SK-N-SH treated with all-trans-retinoic acid at 6 μM for 48 hours (cell line): ENCODE results near the gene NOC4L.

Source experiments
- ATAC-seq: fragments of 200-7000 bp; cut with Tn5 transposase; 3 replicates; pipeline ENCODE4 v1.9.1; 2020; ENCODE audit warnings: mild to moderate bottlenecking, moderate library complexity
- BACH2 ChIP-seq: fragments of 250-450 bp; sonication (Bioruptor Pico); IDR thresholded peaks from 2 replicates; pipeline ENCODE4 v1.9.0; 2021; ENCODE audit warnings: mild to moderate bottlenecking, borderline replicate concordance
- CSDC2 ChIP-seq: fragments of 250-450 bp; sonication (Bioruptor Pico); IDR thresholded peaks from 2 replicates; pipeline ENCODE4 v1.5.0; 2020; ENCODE audit warnings: mild to moderate bottlenecking, moderate library complexity
- ESRRG ChIP-seq: fragments of 250-450 bp; sonication (Bioruptor Pico); IDR thresholded peaks from 2 replicates; pipeline ENCODE4 v1.6.1; 2021; ENCODE audit warnings: mild to moderate bottlenecking
- GLIS3 ChIP-seq: fragments of 250-450 bp; sonication (Bioruptor Pico); IDR thresholded peaks from 2 replicates; pipeline ENCODE4 v1.5.0; 2020; ENCODE audit warnings: mild to moderate bottlenecking, moderate library complexity
- ISL1 ChIP-seq: fragments of 250-450 bp; sonication (Bioruptor Pico); IDR thresholded peaks from 2 replicates; pipeline ENCODE4 v2.1.2; 2022; ENCODE audit warnings: mild to moderate bottlenecking, moderate library complexity
- OSR1 ChIP-seq: fragments of 250-450 bp; sonication (Bioruptor Pico); IDR thresholded peaks from 2 replicates; pipeline ENCODE4 v1.8.0; 2022; ENCODE audit warnings: moderate library complexity, mild to moderate bottlenecking, inconsistent platforms
- PPARA ChIP-seq: fragments of 250-450 bp; sonication (Bioruptor Pico); IDR thresholded peaks from 2 replicates; pipeline ENCODE4 v1.5.0; 2020; ENCODE audit warnings: mild to moderate bottlenecking, borderline replicate concordance
- RARB ChIP-seq: fragments of 250-450 bp; sonication (Bioruptor Pico); IDR thresholded peaks from 2 replicates; pipeline ENCODE4 v1.8.0; 2021; ENCODE audit warnings: mild to moderate bottlenecking, moderate library complexity
- SNAI2 ChIP-seq: fragments of 250-450 bp; sonication (Bioruptor Pico); IDR thresholded peaks from 2 replicates; pipeline ENCODE4 v1.5.0; 2020; ENCODE audit warnings: mild to moderate bottlenecking, moderate library complexity
- TCF4 ChIP-seq: fragments of 250-450 bp; sonication (Bioruptor Pico); IDR thresholded peaks from 2 replicates; pipeline ENCODE4 v1.8.0; 2021; ENCODE audit warnings: mild to moderate bottlenecking, moderate library complexity, borderline replicate concordance
- ZC3H10 ChIP-seq: fragments of 250-450 bp; sonication (Bioruptor Pico); IDR thresholded peaks from 2 replicates; pipeline ENCODE4 v1.5.1; 2021; ENCODE audit warnings: mild to moderate bottlenecking, moderate library complexity
- ZFP30 ChIP-seq: fragments of 450-650 bp; formaldehyde crosslinking; IDR thresholded peaks from 2 replicates; pipeline ENCODE4 v1.5.0; 2022; ENCODE audit warnings: mild to moderate bottlenecking, moderate library complexity
- ZNF565 ChIP-seq: fragments of 450-650 bp; formaldehyde crosslinking; conservative IDR thresholded peaks from 2 replicates; pipeline ENCODE4 v1.5.0; 2020; ENCODE audit warnings: low read depth, mild to moderate bottlenecking, moderate library complexity
- ZNF70 ChIP-seq: fragments of 450-650 bp; formaldehyde crosslinking; IDR thresholded peaks from 2 replicates; pipeline ENCODE4 v1.5.0; 2020; ENCODE audit warnings: mild to moderate bottlenecking, moderate library complexity
- ZNF8 ChIP-seq: fragments of 450-650 bp; formaldehyde crosslinking; IDR thresholded peaks from 2 replicates; pipeline ENCODE4 v1.5.0; 2020; ENCODE audit warnings: mild to moderate bottlenecking, moderate library complexity
- TF ChIP-seq, protein P1 (sequence below): fragments of 250-450 bp; sonication (Bioruptor Pico); IDR thresholded peaks from 2 replicates; pipeline ENCODE4 v1.5.0; 2020; ENCODE audit warnings: mild to moderate bottlenecking, moderate library complexity
- TF ChIP-seq, protein P2 (sequence below): fragments of 250-450 bp; sonication (Bioruptor Pico); IDR thresholded peaks from 2 replicates; pipeline ENCODE4 v1.8.0; 2021; ENCODE audit warnings: low read depth, mild to moderate bottlenecking, moderate library complexity, borderline replicate concordance
- TF ChIP-seq, protein P3 (sequence below): fragments of 250-450 bp; sonication (Bioruptor Pico); IDR thresholded peaks from 2 replicates; pipeline ENCODE4 v1.8.0; 2020; ENCODE audit warnings: mild to moderate bottlenecking, moderate library complexity, borderline replicate concordance
- TF ChIP-seq, protein P4 (sequence below): fragments of 250-450 bp; sonication (Bioruptor Pico); IDR thresholded peaks from 2 replicates; pipeline ENCODE4 v1.5.1; 2020; ENCODE audit warnings: low read depth, mild to moderate bottlenecking, moderate library complexity

NOC4L gene

DNA sequence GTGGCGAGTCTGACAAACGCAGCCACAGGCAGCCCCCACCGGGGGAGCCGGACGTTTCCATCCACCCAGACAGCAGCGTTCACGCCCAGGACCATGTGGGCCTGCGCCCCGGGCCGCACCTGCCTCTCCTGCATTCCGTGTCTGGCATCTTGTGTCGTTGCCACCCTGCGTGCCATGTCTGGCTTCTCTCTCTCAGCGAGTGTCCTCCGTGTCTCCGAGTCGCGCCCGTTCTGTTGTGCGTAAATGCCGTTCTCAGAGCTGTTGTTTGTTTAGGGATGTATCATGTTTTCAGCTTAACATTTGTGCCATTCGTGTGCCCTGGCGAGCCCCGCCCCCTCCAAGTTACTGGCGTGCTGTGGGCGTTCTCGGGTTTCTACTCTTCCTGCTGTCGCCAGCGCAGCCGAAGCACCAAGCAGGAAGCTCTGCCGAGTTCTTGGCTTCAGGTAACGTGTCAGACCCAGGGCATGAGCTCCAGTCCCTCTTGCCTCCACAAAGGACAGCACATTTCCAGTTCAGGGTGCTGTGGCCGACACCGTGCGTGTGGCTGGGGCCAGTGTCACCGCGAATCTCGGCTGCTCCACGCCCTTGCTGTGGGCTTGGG is 34.6 kb downstream of the NOC4L start:
- TF ChIP-seq ZNF8 (no peak), ZNF565 (CRISPR knock-in tag) (no peak), BACH2 (CRISPR knock-in tag) (no peak), GLIS3 (CRISPR knock-in tag) (no peak), SNAI2 (CRISPR knock-in tag) (no peak), ZNF70 (CRISPR knock-in tag) (no peak), ESRRG (no peak), CSDC2 (CRISPR knock-in tag) (no peak), ZFP30 (no peak), ISL1 (CRISPR knock-in tag) (no peak), PPARA (CRISPR knock-in tag) (no peak), OSR1 (CRISPR knock-in tag) (no peak)
- TF ChIP-seq, protein P1, sequence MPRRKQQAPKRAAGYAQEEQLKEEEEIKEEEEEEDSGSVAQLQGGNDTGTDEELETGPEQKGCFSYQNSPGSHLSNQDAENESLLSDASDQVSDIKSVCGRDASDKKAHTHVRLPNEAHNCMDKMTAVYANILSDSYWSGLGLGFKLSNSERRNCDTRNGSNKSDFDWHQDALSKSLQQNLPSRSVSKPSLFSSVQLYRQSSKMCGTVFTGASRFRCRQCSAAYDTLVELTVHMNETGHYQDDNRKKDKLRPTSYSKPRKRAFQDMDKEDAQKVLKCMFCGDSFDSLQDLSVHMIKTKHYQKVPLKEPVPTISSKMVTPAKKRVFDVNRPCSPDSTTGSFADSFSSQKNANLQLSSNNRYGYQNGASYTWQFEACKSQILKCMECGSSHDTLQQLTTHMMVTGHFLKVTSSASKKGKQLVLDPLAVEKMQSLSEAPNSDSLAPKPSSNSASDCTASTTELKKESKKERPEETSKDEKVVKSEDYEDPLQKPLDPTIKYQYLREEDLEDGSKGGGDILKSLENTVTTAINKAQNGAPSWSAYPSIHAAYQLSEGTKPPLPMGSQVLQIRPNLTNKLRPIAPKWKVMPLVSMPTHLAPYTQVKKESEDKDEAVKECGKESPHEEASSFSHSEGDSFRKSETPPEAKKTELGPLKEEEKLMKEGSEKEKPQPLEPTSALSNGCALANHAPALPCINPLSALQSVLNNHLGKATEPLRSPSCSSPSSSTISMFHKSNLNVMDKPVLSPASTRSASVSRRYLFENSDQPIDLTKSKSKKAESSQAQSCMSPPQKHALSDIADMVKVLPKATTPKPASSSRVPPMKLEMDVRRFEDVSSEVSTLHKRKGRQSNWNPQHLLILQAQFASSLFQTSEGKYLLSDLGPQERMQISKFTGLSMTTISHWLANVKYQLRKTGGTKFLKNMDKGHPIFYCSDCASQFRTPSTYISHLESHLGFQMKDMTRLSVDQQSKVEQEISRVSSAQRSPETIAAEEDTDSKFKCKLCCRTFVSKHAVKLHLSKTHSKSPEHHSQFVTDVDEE (CRISPR knock-in tag), result no peak
- TF ChIP-seq, protein P2, sequence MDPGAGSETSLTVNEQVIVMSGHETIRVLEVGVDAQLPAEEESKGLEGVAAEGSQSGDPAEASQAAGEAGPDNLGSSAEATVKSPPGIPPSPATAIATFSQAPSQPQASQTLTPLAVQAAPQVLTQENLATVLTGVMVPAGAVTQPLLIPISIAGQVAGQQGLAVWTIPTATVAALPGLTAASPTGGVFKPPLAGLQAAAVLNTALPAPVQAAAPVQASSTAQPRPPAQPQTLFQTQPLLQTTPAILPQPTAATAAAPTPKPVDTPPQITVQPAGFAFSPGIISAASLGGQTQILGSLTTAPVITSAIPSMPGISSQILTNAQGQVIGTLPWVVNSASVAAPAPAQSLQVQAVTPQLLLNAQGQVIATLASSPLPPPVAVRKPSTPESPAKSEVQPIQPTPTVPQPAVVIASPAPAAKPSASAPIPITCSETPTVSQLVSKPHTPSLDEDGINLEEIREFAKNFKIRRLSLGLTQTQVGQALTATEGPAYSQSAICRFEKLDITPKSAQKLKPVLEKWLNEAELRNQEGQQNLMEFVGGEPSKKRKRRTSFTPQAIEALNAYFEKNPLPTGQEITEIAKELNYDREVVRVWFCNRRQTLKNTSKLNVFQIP (CRISPR knock-in tag), result no peak
- TF ChIP-seq, protein P3, sequence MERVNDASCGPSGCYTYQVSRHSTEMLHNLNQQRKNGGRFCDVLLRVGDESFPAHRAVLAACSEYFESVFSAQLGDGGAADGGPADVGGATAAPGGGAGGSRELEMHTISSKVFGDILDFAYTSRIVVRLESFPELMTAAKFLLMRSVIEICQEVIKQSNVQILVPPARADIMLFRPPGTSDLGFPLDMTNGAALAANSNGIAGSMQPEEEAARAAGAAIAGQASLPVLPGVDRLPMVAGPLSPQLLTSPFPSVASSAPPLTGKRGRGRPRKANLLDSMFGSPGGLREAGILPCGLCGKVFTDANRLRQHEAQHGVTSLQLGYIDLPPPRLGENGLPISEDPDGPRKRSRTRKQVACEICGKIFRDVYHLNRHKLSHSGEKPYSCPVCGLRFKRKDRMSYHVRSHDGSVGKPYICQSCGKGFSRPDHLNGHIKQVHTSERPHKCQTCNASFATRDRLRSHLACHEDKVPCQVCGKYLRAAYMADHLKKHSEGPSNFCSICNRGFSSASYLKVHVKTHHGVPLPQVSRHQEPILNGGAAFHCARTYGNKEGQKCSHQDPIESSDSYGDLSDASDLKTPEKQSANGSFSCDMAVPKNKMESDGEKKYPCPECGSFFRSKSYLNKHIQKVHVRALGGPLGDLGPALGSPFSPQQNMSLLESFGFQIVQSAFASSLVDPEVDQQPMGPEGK (CRISPR knock-in tag), result no peak
- ATAC-seq, result no peak

DNA sequence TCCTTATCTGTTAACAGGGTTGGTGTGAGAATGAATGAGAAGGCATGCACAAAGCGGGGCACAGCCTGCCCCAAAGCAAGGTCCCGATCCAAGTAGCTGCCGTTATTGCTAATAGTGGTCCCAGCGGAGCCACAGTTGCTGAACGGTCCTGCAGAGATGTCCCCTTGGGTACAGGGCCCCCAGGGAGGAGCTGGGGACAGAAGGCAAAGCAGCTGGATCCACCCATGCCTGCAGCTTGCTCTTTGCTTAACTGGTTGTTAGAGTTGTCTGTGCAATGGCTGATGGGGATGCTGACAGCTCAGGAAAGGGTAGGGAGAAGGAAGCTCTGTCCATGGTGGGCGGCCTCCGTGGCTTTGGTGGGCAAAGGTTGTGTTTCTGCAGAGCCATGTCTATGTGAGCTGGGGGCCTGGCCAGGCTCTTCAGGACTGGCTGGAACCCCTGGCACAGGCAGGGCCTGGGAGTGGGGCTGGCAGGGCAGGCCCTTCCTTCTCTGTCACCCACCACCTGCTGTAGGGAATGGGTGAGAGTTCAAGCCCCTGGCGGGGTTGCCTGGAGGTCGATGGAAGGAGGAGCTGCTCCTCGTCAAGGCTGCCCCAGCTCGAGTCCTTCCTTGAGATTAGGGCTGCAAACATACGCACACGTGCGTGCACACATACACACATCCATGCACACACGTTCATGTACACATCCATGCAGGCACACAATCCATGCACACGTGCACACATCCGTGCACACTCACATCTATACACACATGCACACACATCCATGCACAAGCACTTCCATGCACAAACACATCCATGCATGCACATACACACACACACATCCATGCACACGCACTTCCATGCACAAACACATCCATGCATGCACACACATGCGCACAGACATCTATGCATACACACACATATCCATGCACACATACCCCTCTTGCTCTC is 35.4 kb downstream of the NOC4L start:
- no peak for ATAC-seq
- TF ChIP-seq BACH2 (CRISPR knock-in tag), result no peak
- no peak for TF ChIP-seq ZFP30
- no peak for TF ChIP-seq TCF4 (CRISPR knock-in tag)
- TF ChIP-seq, all 23 proteins: peak for 0

DNA sequence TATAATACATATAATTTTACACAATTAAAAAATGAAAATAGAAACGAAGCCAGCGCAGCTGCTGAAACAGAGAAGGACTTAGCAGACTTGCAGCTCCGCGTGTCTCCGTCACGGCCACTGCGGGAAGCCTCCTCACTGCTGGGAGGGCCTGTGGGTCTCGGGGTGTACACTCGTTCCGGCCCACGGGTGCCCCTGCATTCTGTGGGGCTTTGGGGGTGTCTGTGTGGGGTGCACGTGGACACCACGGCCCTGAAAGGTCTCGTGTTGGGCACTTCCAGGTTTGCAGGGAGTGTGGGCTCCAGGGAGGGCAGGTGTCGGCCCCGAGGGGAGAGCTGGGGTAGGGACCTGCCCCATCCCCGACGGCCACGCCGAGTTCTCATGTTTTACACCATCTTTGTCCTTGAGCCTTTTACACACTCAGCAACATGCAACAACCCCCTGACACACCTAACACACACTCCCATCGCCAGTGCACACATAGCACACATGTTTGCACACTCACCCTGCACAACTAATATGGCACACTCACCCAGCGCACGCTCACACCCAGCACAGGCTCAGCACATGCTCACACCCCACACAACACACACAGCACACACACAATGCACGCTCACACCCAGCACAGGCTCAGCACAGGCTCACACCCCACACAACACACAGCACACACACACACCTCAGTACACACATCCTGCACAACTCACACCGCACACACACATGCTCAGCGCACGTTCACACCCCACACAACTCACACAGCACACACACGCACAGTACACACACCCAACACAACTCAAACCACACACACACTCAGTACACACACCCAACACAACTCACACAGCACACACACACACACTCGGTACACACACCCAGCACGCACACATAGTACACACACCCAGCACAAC is 36.6 kb downstream of the NOC4L start:
- ATAC-seq, result no peak
- TF ChIP-seq, protein P4, sequence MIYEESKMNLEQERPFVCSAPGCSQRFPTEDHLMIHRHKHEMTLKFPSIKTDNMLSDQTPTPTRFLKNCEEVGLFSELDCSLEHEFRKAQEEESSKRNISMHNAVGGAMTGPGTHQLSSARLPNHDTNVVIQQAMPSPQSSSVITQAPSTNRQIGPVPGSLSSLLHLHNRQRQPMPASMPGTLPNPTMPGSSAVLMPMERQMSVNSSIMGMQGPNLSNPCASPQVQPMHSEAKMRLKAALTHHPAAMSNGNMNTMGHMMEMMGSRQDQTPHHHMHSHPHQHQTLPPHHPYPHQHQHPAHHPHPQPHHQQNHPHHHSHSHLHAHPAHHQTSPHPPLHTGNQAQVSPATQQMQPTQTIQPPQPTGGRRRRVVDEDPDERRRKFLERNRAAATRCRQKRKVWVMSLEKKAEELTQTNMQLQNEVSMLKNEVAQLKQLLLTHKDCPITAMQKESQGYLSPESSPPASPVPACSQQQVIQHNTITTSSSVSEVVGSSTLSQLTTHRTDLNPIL (CRISPR knock-in tag), result no peak
- TF ChIP-seq SNAI2 (CRISPR knock-in tag) (no peak), RARB (CRISPR knock-in tag) (no peak), BACH2 (CRISPR knock-in tag) (no peak), ZNF565 (CRISPR knock-in tag) (no peak), ISL1 (CRISPR knock-in tag) (no peak), ESRRG (no peak), CSDC2 (CRISPR knock-in tag) (no peak), ZC3H10 (no peak), GLIS3 (CRISPR knock-in tag) (no peak), ZNF8 (no peak)
- TF ChIP-seq, protein P2 (CRISPR knock-in tag), result no peak
- TF ChIP-seq, protein P1 (CRISPR knock-in tag), result no peak
